HG03280 (cell line): ENCODE measurements around the gene LMNB1.
"Not testable (repeated sequence)": the region's sequence is repeated elsewhere in the genome, so short reads cannot be mapped to it uniquely, and the experiment has no call there.

Experiments used
- ATAC-seq: cut with Tn5 transposase; IDR thresholded peaks from one replicate; pipeline ENCODE4 v1.9.1; 2021; ENCODE audit warnings: mild to moderate bottlenecking, moderate library complexity; ENCODE audit not compliant: unreplicated experiment

The LMNB1 gene

GRCh38 chr5:126777975-126778674 lies 1.2 kb downstream of the LMNB1 start:
- ATAC-seq = peak; percentile 63

GRCh38 chr5:126778675-126779403 lies 1.9 kb downstream of the LMNB1 start:
- peak; percentile 2 for ATAC-seq

- ATAC-seq = no peak
Observed at GRCh38 chr5:126780165-126780827, 3.4 kb downstream of the LMNB1 start.

GRCh38 chr5:126788409-126788808 lies 11.5 kb downstream of the LMNB1 start:
- not testable (repeated sequence) for ATAC-seq

- peak; percentile 26 for ATAC-seq
Observed at GRCh38 chr5:126793097-126793496, 16.2 kb downstream of the LMNB1 start.

- not testable (repeated sequence) for ATAC-seq
Observed at GRCh38 chr5:126793648-126794047, 16.7 kb downstream of the LMNB1 start.

GRCh38 chr5:126794157-126794828 lies 17.4 kb downstream of the LMNB1 start:
- no peak for ATAC-seq

GRCh38 chr5:126799780-126800179 lies 22.8 kb downstream of the LMNB1 start:
- no peak for ATAC-seq

GRCh38 chr5:126801174-126801991 lies 24.4 kb downstream of the LMNB1 start:
- ATAC-seq = no peak

- no peak for ATAC-seq
Observed at GRCh38 chr5:126801992-126802294, 25.0 kb downstream of the LMNB1 start.

- no peak for ATAC-seq
Observed at GRCh38 chr5:126805063-126805462, 28.1 kb downstream of the LMNB1 start.

GRCh38 chr5:126808521-126808988 lies 31.6 kb downstream of the LMNB1 start:
- no peak for ATAC-seq

GRCh38 chr5:126809916-126810315 lies 33.0 kb downstream of the LMNB1 start:
- ATAC-seq = no peak

- no peak for ATAC-seq
Observed at GRCh38 chr5:126810596-126811380, 33.9 kb downstream of the LMNB1 start.

- ATAC-seq = no peak
Observed at GRCh38 chr5:126811515-126812198, 34.7 kb downstream of the LMNB1 start.

- no peak for ATAC-seq
Observed at GRCh38 chr5:126812199-126812570, 35.2 kb downstream of the LMNB1 start.

GRCh38 chr5:126813799-126814198 lies 36.9 kb downstream of the LMNB1 start:
- not testable (repeated sequence) for ATAC-seq

- no peak for ATAC-seq
Observed at GRCh38 chr5:126814721-126815404, 37.9 kb downstream of the LMNB1 start.

- ATAC-seq = no peak
Observed at GRCh38 chr5:126816649-126817048, 39.7 kb downstream of the LMNB1 start.
